ENCODE results near the gene ARHGAP26.

ARHGAP26 gene

DNA sequence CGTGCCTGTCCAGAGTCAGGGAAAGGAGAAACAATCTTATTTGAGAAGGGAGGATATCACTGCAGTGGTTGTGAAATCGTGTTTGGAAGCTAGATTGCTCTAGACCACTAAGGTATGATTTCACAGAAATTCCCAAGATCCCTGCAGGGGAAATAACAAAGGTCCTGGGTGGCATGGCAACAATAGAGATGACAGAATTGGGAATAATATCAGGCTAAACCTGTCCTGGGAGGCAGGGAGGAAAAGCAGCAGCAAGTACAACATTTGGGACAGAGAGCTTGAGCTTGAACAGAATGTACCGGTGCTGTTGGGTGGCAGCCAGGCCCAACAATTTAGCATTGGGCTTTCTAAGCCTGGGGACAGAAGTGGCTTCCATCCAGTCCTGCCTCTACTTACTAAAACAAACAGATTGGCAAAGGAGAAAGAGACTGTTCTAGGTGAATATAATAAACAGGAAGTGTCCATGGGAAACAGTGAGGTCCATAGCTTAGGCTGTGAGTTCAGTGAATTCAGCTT, 17.0 kb upstream of the ARHGAP26 start:
- no peak for DNase-seq

DNA sequence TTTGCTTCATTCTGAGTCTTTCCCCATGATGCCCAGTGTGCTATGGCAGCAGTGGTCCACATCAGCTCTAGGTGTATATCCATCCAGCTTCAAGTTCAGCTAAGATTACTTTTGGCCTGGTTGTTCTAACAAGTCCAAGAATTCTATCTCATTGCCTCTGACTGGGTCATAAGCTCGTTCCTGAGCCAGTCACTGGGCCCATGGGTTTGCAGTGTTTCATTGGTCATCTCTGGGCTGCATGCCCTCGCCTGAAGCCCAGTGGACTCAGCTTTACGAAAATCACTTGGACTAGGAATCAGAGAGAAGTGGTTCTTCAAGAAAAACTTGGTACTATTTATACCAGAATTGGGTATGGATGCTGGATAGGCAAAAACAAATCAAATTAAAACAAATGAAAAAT, 16.1 kb upstream of the ARHGAP26 start:
- no peak for DNase-seq

DNA sequence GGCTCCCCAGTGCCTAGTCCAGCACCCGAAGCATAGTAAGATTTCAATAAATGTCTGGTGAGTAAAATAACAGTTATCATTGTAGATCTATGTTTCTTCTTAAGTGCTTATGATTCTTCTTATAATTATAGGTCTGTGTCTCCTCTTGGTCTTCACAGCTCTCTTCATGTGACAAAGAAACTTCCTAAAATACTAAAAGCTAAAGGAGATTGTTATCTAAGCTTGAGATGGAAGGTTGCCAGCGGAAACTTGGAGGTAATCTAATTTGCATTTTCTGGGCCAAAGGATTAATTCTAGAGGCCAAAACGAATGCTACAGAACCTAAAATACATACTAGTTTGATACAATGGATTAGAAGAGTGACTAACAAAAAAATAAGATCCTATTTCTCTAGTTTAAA, 13.6 kb upstream of the ARHGAP26 start:
- DNase-seq: no peak

DNA sequence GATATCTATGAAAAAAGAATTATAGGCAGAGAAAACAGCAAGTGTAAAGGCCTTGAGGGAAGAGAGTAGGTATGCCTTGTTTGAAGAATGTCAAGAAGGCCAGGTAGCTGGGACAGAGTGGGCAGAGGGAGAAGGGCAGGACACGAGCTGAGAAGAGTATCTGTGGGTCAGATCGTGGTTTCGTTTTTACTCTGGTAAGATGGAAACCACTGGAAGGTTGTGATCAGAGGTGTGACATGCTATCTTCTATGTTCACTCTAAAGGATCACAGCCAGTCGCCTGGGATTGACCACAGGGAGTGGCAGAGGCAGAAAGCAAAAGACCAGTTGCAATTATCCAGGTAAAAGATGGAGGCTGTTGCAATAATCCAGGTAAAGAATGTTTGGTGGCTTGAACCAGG, 12.6 kb upstream of the ARHGAP26 start:
- DNase-seq: no peak

DNA sequence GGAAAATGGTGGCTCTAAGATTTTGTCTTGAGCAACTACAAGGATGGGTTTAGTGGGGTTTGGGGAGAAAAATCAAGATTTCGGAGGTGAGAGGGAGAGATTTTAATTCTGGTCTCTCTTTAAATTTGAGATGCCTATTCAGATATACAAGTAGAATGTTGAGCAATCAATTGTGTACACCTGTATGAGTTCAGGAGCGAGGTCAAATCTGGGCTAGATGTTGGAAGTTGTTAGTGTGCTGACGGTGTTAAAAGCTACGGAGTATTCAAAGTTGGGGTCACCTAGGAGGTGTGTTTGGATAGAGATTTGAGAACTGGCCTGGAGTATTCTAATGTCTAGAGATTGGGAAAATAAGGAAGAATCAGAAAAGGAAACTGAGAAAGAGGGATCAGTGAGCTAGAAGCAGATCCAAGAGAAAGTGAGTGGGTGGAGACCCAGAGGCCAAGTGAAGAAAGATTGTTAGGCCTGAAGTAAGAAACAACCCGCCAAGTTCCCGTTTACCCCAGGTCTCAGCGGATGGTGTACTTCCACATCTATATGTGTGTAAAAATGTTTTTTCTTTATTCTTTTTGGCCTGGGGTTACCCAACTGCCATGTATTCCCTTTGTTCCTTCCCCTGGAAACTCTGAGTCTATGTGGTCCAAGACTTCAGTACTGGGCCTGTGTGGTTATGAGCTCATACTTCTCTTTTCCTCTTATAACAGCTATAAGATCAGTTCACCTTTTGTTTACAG, 11.9 kb upstream of the ARHGAP26 start:
- DNase-seq: no peak

DNA sequence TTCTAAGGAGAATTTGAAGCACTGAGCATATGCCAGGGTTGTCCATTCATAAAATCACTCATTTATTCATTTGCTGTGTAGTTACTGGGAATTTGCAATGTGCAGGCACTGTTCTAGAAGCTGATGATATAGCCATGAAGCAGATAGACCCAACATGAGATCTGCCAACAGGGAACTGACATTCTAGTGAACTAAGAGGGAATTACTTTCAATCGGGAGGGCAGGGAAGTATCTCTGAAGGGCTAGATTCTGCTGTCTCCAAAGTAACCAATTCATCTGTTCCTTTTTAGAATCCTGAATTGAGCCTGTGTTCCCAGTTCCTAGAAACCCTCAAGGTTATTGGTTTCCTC, 11.4 kb upstream of the ARHGAP26 start:
- no peak for DNase-seq

DNA sequence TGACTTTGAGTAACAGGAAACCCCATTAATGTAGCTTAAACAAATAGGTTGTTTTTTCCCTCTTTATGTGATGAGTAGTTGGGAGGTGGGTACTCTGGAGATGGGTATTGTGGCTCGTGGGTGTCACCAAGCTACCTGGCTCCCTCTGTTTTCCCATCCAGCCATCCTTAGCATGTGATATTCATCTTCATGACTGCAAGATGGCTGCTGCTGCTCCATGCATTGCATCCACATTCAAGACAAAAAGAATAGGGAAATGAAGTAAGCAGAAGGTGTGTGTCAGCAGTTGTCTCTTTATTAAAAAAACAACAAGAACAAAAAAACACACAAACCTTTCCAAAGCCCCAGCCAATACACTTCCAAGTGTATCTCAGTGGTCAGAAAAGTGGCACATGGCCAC, 6.5 kb upstream of the ARHGAP26 start:
- no peak for DNase-seq

DNA sequence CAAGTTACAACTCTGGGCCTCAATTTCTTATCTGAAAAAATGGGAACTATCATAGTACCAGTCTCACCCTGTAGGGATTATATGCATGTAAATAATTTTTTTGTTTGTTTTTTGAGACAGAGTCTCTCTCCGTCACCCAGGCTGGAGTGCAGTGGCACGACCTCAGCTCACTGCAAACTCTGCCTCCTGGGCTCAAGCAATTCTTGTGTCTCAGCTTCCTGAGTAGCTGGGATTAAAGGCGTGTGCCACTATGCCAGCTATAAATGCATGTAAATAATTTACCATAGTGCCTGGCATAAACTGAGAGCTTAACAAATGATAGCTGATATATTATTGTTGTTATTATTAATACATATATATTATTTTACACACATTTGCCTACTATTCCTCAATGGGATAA, 3.0 kb upstream of the ARHGAP26 start:
- DNase-seq: no peak

DNA sequence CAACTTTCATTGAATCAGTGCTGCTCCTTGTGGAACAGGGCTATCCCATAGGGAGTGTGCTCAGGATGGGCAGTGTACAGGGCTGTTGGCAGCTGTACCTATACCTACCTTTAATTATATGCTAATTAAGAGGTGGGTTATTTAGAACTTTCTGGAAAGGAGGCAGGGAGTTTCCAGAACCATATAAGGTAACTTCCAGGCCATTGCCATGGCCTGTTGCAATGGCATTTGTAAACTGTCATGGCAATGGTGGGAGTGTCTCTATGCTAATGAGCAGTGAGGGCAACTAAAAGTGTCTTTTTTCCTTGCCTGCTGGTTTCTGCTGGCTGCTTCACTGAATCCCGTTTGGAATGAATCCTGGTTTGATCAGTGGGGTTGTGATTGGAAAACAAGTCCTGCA, 2.3 kb upstream of the ARHGAP26 start:
- no peak for DNase-seq

DNA sequence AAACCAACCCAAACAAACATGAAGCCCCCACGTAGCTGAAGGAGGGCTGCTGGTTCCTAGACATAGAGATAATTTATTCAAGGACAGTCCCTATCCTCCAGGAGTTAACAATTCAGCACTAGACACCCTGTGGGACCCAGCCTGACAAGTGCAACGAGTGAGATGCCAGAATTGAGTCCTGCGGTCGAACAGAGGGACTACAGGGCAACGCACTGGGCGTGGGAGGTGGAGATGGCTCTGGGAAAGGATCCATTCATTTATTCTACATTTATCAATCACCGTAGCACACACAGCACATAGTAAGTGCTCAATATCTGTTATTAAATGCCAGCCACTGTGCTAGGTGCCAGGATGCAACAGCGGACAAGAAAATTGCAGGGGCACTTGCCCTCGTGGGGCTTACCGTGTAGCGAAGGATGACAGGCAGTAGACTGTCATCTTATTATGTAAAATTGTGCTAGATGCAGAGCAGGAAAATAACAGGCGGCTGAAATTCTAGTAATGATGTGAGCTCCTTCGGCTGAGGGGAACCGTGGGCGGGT, 855 bp upstream of the ARHGAP26 start:
- DNase-seq: no peak

DNA sequence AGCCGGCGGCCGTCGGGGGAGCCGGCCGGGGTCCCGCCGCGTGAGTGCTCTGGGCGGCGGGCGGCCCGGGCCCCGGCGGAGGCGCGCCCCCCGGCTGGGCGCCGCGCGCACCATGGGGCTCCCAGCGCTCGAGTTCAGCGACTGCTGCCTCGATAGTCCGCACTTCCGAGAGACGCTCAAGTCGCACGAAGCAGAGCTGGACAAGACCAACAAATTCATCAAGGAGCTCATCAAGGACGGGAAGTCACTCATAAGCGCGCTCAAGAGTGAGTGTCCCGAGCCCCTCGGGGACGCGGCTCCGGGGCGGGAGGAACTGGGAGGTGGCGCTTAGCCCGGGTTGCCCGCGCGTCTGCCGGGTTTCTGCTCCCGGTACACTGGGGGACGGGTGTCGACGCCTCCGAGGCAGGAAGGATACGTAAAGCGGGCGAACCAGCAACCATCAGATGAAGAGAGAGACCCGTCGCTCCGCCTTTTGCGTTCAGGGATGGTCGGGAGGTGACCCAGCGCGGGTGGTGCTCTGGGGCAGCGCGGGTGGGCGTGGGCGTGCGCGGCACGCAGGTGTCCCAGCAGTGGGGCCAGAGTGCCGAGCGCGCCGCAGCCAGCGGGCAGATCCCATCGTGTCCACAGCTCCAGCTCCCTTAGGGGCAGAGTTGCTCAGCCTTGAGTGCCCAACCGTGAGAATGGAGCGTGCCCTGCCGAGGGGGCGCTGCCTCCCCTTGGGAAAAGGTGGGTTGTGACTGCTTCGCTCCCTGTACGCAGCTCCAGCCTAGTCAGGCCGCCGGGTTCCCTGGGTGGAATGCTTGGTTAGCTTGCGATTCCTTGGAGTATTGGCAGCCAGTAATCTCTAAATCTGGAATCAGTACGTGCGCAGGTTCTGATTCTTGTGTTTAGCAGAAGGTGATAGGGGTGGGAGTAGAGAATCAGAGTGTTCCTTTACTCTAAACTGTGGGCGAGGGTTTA, 753 bp downstream of the ARHGAP26 start:
- peak; percentile 35 to 84 (median 58) for DNase-seq

DNA sequence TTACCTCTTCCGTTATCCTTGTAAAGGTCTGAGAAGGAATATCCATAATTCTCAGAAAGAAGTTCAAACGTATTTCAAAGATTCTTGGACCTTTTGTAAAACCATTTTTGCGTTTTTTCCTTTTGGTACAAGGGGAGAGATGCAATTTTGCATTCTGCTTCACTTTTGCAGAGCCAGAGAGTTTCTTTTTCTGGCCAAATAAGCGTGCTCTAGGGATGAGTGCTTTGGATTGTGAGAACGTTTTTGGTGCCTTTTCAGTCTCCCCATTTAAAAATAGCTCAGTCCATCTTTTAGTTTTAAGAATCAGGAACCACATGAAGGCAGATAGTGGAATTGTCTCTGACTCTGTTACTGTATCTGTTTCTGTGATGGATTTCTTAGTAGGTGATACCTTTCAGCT, 1.5 kb downstream of the ARHGAP26 start:
- no peak for DNase-seq

DNA sequence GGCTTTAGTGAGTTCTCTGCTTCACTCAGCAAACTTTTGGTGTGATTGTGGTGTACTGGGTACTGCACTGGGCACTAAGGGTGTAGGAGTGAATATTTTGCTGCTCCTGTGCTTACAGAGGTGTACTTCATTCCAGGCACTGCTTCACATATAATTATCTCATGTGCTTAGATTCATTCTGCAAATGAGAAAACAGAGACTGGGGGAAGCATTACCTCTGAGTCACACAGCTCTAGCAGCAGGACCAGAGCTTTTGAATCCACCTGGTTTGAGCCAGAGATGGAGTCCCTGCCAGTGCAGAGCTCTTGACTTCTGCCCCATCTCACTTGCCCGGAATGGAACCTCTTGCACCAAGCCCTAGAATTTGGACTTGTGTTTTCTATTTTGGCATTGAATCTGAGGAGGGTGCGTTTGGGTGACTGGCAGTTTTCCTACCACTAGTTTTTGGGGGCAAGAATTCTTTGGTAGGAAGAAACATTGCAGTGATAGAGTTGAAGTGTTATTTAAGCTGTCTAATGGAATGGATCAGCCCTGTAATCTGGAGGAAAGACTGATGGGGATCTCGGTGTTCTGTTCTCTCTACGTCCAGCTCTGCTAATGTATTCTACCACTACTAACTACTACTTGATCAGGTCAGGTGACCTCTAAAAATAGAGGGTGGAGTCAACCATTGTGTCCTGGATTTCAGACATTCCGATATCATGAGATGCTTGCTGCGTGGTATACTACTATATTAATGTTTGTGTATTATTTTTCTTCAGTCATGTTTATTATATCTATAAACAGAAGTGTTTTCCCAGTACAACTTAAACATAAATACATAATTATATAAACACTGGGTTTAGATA, 2.5 kb downstream of the ARHGAP26 start:
- no peak for DNase-seq

DNA sequence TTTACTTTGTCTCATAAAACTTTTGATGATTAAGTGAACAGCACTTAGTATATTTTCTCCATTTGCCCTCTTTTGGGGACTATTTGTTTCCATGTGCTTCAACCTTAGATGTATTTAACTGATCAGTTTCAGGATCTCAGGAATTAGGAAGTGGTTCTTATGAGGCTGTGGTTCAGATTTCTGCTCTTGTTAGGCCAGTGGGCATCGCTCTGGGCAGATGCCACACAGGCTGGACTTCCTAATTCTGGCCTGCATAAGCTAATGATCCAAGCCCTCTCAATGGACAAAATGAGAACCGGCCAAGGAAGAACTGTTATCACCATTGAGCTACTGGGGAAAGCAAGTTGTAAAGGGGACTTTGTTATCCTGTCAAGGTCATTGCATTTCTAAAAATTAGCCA, 6.9 kb downstream of the ARHGAP26 start:
- no peak for DNase-seq

DNA sequence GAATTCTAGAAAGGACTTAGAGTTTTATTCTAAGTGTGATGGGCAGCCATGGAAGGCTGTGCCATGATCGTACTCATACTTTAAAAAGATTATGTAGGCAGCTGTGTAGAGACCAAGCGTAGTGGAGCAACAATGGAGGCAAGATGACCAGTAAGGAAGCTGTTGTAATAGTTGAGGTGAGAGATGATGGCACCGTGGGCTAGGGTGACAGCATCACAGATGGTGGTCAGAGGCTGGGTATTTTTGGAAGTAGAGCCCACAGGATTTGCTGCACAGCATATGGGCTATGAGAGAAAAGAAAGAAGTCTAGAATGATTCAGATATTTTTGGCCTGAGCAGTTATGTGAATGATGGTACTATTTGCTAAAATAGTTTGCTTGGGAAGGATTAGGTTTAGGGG, 7.7 kb downstream of the ARHGAP26 start:
- no peak for DNase-seq

DNA sequence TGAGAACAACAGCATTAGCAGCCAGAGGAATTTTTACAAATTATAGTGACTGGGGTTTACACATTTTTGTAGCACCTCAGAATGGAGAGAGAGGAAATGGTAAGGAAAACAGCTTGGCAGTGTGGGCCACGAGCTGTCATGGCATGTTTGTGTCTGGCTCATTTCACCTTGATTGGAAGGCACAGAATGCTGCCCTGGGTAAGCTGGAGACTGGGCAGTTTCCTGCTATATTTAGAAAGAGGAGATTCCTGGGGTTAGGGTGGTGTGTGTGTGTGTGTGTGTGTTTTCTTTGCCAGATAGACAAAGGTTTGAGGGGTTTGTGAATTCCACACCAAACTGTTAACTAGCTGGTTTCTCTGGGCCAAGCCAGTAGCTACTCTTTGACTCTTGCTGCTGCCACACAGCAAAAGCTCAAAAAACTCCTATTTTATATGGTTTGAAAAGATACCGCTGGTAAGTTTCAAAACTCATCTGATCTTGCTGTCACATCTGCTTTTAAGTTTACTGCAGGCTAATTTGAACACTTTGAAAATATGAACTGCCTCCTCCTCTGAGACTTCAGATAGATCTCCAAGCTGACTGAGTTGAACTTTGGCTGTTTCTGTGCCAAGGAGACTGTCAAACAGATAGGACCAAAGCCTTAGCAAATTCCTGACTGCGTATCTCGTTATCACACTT, 9.1 kb downstream of the ARHGAP26 start:
- DNase-seq: no peak

DNA sequence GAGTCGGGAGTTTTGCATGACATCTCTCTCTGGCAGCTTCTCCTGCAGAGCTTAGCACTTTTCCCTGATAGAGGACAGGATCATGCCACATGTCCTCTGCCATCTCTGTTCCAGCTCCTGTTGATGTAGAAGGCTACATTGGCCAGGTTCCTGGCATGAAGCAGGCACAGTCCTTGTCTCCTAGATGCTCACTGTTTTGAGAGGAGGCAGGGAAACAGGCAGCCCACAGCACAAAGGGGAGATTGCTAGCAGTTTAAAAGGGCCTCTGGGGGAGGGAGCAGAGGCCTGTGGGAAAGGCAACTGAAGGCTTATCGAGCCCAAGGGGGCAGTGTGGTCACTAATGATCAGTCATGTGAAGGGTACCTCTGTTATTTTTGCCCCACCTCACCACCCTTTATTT, 10.7 kb downstream of the ARHGAP26 start:
- no peak for DNase-seq

DNA sequence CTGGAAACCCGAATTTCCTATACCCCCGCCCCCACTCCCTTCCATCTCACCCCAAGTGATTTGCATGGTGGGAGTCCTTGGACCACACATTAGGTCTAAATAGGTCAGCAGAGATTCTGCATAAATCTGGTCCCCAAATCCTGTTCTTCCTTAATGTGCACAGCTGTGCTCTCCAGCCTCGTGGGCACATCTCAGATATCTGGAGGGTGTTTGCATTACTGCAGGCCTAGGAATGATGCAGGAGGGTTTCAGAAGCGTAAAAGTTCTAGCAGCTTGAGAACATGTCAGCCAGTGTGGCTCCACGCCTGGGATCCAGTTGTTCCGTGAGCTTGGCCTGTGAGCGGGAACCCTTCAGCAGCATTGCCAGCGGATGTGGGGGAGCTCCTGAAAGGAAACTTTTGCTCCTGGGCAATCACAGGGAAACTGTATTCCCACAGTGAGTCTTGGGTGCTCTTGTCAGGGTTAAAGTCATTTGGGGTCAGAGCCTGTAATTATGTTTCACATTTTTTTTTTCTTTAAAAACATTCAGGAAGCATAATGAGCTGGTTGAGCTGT, 12.9 kb downstream of the ARHGAP26 start:
- DNase-seq: no peak

DNA sequence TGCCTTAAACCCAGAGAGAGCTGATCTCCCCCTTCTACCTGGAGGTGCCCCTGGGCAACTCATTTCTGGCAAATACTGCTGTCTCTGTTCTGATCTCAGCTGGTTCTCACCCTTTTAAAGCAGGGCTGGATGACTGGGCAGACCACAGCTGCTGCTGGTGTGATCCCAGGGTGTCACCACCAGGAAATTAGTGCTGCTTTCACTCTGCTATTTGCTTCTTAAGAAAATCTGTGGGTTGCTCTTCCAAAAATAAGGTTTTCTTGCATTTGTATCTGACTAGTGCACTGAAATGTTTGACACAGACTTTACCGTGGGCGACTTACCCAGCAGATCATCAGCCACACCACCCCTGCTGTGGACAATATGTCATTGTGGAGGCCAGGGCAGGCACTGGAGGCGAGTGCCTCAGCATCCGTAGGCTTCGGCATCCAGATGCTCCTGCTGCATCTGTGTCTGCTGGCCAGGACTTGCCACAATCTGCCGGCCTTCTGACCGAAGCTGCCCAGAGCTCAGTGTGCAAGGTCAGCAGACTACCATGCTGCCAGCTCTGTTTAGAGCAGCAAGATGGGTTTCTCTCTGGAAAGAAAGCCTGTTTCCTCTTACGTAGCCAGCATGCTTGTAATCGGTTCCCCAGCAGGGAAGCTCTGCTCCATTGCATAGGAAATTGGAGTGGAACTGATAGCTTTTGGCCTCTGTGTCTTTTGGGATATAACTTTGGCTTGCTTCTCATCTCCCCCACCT, 13.6 kb downstream of the ARHGAP26 start:
- no peak for DNase-seq

DNA sequence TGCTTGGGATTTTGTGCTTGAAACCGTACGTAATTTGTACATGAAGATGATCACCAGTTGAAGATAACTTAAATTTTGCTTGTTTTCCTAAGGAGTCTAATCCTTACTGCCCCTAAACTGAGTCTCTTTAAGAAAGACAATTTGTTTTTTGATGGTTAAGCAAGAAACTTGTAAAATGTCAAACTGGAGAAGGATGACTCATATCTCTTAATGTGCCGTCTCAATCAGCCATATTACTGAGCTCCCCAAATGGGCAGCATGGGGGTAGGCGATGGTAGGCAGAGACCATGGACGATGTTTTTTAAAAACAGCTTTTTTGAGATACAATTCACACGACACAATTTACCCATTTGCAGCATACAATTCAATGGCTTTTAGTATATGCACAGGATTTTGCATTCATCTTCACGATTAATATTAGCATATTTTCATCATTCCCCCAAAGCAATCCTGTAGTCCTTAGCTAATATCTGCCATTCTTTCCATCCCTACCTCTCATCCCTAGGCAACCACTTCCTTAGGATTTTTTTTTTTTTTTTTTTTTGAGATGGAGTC, 14.3 kb downstream of the ARHGAP26 start:
- DNase-seq: no peak

DNA sequence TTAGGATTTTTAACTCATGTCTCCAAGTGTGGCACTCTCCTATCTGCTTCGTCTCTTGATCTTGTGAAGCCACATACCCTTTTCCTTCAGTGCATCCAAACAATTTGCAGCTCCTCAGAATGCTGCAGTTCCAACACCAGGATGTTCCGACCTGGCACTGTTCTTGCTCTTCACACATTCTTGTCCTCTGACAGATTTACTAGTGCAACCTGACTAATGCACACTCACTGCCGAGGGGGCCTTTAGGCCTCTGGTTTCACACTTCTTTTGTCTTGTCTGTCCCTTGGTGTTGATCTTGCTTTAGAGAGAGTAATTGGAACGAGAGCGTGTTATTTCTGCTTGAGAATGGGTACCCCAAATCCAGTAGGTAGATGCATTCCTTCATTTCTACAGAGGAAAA, 15.0 kb downstream of the ARHGAP26 start:
- no peak for DNase-seq

All from stimulated activated naive CD4-positive, alpha-beta T cell (primary cell).